K562 (cell line): Measurements from ENCODE around the gene GPR119. TPM values are rescaled to one million over a fixed set of nuclear protein-coding genes. Genes with fewer than 3 reads are reported as not detected.

Experiments used
- CREM ChIP-seq: IDR thresholded peaks from 2 replicates; pipeline ENCODE4 v1.6.1; 2014; ENCODE audit warnings: antibody characterized with exemption, low read depth
- E2F3 ChIP-seq: fragments of 250-450 bp; sonication (Bioruptor Pico); IDR thresholded peaks from 2 replicates; pipeline ENCODE4 v1.4.0; 2020; ENCODE audit warnings: mild to moderate bottlenecking
- E4F1 ChIP-seq: fragments of 250-450 bp; sonication (Bioruptor Pico); IDR thresholded peaks from 2 replicates; pipeline ENCODE4 v1.5.0; 2021; ENCODE audit warnings: mild to moderate bottlenecking, borderline replicate concordance
- EGR1 ChIP-seq: fragments of 450-650 bp; conservative IDR thresholded peaks from 2 replicates; pipeline ENCODE4 v1.6.1; 2017; ENCODE audit warnings: mild to moderate bottlenecking
- ELF2 ChIP-seq: fragments of 250-450 bp; sonication (Bioruptor Pico); IDR thresholded peaks from 2 replicates; pipeline ENCODE4 v1.5.0; 2021; ENCODE audit warnings: mild to moderate bottlenecking
- ZNF184 ChIP-seq: sonication (generic); formaldehyde crosslinking; IDR thresholded peaks from 2 replicates; pipeline ENCODE4 v1.5.0; 2020; ENCODE audit warnings: missing genetic modification reagents
- polyA plus RNA-seq, 8 experiments: library from polyadenylated mRNA; depleted of rRNA in 4 of 8; stranded (reverse) in 5 of 8; unstranded in 3 of 8; fragments of >200 nt; fragmentation: Nextera tagmentation in 2 of 8; fragmentation: Illumina TruSeq in 1 of 8; extraction: Ambion mirVana in 2 of 8; extraction: Trizol in 1 of 8; gene quantifications; 2 replicates each; pipeline versions ENCODE4 v1.2.1 to v1.2.3, GENCODE V29; 2011 to 2014; ENCODE audit warnings: inconsistent platforms in 1 of 8, missing spikeins in 1 of 8
- total RNA-seq, 7 experiments: library from RNA; depleted of rRNA in 6 of 7; stranded (reverse); fragments of >200 nt in 6 of 7; fragmentation: Illumina TruSeq in 2 of 7; extraction: Trizol in 2 of 7; gene quantifications; 2 replicates each; pipeline versions ENCODE4 v1.2.1 to v1.2.3, GENCODE V29; 2011 to 2021; ENCODE audit warnings: low replicate concordance in 1 of 7
- TF ChIP-seq, protein P1 (sequence below): fragments of 200-600 bp; sonication (generic); IDR thresholded peaks from one replicate; pipeline ENCODE4 v1.6.1; 2012; ENCODE audit warnings: mild to moderate bottlenecking, low read depth, low read length, inconsistent platforms
- TF ChIP-seq, protein P2 (sequence below): fragments of 250-450 bp; sonication (Bioruptor Pico); IDR thresholded peaks from 2 replicates; pipeline ENCODE4 v1.4.0; 2020; ENCODE audit warnings: mild to moderate bottlenecking, moderate library complexity, borderline replicate concordance

The GPR119 gene
- total and polyA plus RNA-seq, 9 of the 15 experiments (the other 6 are each of a cell fraction or from before 2014, with no cell fraction given) = not detected

DNA sequence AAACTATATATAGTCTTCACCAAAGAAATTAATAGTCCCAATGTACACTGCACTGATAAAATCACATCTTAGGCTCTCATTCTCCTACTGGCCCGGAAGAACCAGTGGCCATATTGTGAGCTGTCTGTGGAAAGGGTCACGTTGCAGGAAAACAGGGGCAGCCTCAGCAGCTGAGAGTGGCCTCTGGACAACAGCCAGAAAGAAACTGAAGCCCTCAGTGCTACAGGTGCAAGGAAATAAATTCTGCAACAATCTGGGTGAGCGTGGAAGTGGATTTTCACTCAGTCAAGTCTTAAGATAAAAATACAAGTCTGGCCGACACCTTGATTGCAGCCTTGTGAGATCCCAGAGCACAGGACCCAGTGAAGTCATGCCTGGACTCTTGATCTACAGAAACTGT, 48.9 kb downstream of the GPR119 start (continued):
- TF ChIP-seq E4F1 (CRISPR knock-in tag) (no peak), ZNF184 (no peak), ELF2 (CRISPR knock-in tag) (no peak), CREM (no peak), E2F3 (CRISPR knock-in tag) (no peak), EGR1 (no peak)
- TF ChIP-seq, protein P1, sequence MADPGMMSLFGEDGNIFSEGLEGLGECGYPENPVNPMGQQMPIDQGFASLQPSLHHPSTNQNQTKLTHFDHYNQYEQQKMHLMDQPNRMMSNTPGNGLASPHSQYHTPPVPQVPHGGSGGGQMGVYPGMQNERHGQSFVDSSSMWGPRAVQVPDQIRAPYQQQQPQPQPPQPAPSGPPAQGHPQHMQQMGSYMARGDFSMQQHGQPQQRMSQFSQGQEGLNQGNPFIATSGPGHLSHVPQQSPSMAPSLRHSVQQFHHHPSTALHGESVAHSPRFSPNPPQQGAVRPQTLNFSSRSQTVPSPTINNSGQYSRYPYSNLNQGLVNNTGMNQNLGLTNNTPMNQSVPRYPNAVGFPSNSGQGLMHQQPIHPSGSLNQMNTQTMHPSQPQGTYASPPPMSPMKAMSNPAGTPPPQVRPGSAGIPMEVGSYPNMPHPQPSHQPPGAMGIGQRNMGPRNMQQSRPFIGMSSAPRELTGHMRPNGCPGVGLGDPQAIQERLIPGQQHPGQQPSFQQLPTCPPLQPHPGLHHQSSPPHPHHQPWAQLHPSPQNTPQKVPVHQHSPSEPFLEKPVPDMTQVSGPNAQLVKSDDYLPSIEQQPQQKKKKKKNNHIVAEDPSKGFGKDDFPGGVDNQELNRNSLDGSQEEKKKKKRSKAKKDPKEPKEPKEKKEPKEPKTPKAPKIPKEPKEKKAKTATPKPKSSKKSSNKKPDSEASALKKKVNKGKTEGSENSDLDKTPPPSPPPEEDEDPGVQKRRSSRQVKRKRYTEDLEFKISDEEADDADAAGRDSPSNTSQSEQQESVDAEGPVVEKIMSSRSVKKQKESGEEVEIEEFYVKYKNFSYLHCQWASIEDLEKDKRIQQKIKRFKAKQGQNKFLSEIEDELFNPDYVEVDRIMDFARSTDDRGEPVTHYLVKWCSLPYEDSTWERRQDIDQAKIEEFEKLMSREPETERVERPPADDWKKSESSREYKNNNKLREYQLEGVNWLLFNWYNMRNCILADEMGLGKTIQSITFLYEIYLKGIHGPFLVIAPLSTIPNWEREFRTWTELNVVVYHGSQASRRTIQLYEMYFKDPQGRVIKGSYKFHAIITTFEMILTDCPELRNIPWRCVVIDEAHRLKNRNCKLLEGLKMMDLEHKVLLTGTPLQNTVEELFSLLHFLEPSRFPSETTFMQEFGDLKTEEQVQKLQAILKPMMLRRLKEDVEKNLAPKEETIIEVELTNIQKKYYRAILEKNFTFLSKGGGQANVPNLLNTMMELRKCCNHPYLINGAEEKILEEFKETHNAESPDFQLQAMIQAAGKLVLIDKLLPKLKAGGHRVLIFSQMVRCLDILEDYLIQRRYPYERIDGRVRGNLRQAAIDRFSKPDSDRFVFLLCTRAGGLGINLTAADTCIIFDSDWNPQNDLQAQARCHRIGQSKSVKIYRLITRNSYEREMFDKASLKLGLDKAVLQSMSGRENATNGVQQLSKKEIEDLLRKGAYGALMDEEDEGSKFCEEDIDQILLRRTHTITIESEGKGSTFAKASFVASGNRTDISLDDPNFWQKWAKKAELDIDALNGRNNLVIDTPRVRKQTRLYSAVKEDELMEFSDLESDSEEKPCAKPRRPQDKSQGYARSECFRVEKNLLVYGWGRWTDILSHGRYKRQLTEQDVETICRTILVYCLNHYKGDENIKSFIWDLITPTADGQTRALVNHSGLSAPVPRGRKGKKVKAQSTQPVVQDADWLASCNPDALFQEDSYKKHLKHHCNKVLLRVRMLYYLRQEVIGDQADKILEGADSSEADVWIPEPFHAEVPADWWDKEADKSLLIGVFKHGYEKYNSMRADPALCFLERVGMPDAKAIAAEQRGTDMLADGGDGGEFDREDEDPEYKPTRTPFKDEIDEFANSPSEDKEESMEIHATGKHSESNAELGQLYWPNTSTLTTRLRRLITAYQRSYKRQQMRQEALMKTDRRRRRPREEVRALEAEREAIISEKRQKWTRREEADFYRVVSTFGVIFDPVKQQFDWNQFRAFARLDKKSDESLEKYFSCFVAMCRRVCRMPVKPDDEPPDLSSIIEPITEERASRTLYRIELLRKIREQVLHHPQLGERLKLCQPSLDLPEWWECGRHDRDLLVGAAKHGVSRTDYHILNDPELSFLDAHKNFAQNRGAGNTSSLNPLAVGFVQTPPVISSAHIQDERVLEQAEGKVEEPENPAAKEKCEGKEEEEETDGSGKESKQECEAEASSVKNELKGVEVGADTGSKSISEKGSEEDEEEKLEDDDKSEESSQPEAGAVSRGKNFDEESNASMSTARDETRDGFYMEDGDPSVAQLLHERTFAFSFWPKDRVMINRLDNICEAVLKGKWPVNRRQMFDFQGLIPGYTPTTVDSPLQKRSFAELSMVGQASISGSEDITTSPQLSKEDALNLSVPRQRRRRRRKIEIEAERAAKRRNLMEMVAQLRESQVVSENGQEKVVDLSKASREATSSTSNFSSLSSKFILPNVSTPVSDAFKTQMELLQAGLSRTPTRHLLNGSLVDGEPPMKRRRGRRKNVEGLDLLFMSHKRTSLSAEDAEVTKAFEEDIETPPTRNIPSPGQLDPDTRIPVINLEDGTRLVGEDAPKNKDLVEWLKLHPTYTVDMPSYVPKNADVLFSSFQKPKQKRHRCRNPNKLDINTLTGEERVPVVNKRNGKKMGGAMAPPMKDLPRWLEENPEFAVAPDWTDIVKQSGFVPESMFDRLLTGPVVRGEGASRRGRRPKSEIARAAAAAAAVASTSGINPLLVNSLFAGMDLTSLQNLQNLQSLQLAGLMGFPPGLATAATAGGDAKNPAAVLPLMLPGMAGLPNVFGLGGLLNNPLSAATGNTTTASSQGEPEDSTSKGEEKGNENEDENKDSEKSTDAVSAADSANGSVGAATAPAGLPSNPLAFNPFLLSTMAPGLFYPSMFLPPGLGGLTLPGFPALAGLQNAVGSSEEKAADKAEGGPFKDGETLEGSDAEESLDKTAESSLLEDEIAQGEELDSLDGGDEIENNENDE = no peak
- TF ChIP-seq, protein P2, sequence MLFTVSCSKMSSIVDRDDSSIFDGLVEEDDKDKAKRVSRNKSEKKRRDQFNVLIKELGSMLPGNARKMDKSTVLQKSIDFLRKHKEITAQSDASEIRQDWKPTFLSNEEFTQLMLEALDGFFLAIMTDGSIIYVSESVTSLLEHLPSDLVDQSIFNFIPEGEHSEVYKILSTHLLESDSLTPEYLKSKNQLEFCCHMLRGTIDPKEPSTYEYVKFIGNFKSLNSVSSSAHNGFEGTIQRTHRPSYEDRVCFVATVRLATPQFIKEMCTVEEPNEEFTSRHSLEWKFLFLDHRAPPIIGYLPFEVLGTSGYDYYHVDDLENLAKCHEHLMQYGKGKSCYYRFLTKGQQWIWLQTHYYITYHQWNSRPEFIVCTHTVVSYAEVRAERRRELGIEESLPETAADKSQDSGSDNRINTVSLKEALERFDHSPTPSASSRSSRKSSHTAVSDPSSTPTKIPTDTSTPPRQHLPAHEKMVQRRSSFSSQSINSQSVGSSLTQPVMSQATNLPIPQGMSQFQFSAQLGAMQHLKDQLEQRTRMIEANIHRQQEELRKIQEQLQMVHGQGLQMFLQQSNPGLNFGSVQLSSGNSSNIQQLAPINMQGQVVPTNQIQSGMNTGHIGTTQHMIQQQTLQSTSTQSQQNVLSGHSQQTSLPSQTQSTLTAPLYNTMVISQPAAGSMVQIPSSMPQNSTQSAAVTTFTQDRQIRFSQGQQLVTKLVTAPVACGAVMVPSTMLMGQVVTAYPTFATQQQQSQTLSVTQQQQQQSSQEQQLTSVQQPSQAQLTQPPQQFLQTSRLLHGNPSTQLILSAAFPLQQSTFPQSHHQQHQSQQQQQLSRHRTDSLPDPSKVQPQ = no peak
